Activated naive CD8-positive, alpha-beta T cell (primary cell): ENCODE results near the gene YY1.

Experiments
- H3K27ac Mint-ChIP-seq: one replicate; pipeline ENCODE4 v1.8.0; 2021; ENCODE audit warnings: mixed read lengths
- H3K27me3 Mint-ChIP-seq: one replicate; pipeline ENCODE4 v1.8.0; 2021; ENCODE audit warnings: mixed read lengths
- H3K36me3 Mint-ChIP-seq: one replicate; pipeline ENCODE4 v1.8.0; 2021; ENCODE audit warnings: mixed read lengths
- H3K4me1 Mint-ChIP-seq: one replicate; pipeline ENCODE4 v1.8.0; 2021; ENCODE audit warnings: low read depth, mixed read lengths
- H3K4me3 Mint-ChIP-seq: one replicate; pipeline ENCODE4 v1.8.0; 2021; ENCODE audit warnings: mild to moderate bottlenecking, mixed read lengths
- H3K9me3 Mint-ChIP-seq: one replicate; pipeline ENCODE4 v1.8.0; 2021; ENCODE audit warnings: low read depth, mixed read lengths

The YY1 gene

GRCh38 chr14:100252684-100253083 lies 13.7 kb downstream of the YY1 start:
- H3K4me1 Mint-ChIP-seq: peaks cover 69% of the 10 kb centered on the region
- no peaks in the 10 kb centered on the region for H3K9me3 Mint-ChIP-seq
- H3K4me3 Mint-ChIP-seq: no peak overlapping the region
- H3K36me3 Mint-ChIP-seq: no peaks in the 10 kb centered on the region
- H3K27me3 Mint-ChIP-seq: no peaks in the 10 kb centered on the region
- no peak overlapping the region for H3K27ac Mint-ChIP-seq

- H3K36me3 Mint-ChIP-seq: peaks cover 3% of the 10 kb centered on the region
Measured at GRCh38 chr14:100256339-100256895, 17.5 kb downstream of the YY1 start.

DNA sequence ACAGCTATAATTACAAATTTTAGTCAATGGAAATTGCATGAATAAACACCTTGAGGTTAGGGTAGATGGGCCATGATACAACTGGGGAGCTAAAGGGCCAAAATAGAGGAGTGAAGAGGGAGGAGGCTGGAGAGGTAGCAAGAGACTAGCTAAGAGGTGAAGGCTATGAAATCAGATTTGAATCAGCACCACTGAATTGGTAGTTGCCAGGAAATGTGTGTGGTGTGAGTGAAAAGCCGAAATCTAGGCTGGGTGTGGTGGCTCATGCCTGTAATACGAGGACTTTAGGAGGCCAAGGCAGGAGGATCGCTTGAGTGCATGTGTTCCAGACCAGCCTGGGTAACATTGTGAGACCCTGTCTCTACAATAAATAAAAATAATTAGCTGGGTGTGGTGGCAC lies 22.7 kb downstream of the YY1 start:
- no peaks in the 10 kb centered on the region for H3K9me3 Mint-ChIP-seq
- peaks cover 8% of the 10 kb centered on the region for H3K36me3 Mint-ChIP-seq
- H3K4me3 Mint-ChIP-seq: peak overlapping the region; percentile 14
- peaks cover 82% of the 10 kb centered on the region for H3K4me1 Mint-ChIP-seq
- no peaks in the 10 kb centered on the region for H3K27me3 Mint-ChIP-seq
- peak overlapping the region; percentile 42 for H3K27ac Mint-ChIP-seq

More at GRCh38 chr14:100256339-100256895, 17.5 kb downstream of the YY1 start:
- Mint-ChIP-seq H3K27ac (peak overlapping the region; percentile 6), H3K9me3 (no peaks in the 10 kb centered on the region), H3K4me1 (peaks cover 81% of the 10 kb centered on the region), H3K27me3 (no peaks in the 10 kb centered on the region), H3K4me3 (peak overlapping the region; percentile 8)

- Mint-ChIP-seq H3K9me3 (no peaks in the 10 kb centered on the region), H3K36me3 (peaks cover 8% of the 10 kb centered on the region), H3K4me1 (peaks cover 81% of the 10 kb centered on the region), H3K27ac (peak overlapping the region; percentile 58), H3K27me3 (no peaks in the 10 kb centered on the region), H3K4me3 (peak overlapping the region; percentile 30)
Measured at GRCh38 chr14:100262545-100262944, 23.6 kb downstream of the YY1 start.

DNA sequence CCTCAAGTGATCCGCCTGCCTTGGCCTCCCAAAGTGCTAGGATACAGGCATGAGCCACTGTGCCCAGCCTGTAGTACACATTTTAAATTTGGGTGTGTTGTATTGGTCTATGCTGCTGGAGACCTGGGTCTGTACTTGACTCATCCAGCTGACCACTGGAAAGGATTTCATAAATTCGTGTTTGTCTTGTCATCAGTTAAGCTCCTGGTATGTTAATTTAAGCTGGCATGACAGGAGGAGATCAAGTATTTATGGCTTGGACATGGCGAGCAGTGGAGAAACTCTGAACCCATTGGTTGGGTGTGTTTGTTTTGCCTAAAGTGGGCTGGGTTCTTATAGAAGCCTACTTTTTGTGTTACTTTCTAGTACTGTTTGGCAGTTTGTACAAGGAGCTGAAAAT lies 24.2 kb downstream of the YY1 start:
- peaks cover 80% of the 10 kb centered on the region for H3K4me1 Mint-ChIP-seq
- H3K27me3 Mint-ChIP-seq: no peaks in the 10 kb centered on the region
- no peaks in the 10 kb centered on the region for H3K9me3 Mint-ChIP-seq
- peak overlapping the region; percentile 34 for H3K4me3 Mint-ChIP-seq
- H3K27ac Mint-ChIP-seq: peak overlapping the region; percentile 10
- peaks cover 8% of the 10 kb centered on the region for H3K36me3 Mint-ChIP-seq

DNA sequence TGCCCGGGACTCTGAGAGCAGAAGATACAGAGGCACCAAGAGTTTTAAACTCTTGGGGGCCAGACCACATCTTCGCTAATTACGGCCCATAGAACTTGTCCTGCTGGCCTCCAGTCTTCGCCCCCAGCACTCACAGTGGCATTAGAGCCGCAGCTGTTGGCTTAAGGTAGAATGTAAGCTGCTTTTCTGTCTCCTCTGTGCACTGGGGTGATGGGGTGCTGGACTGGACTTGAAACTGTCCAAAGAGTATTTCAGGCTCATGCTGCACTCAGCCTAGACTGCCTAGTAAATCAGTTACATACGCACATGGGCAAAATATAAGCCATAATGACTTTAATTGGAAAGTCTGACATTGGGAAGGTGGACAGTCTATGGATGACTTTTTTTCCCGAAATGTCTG lies 29.0 kb downstream of the YY1 start:
- Mint-ChIP-seq H3K36me3 (peaks cover 5% of the 10 kb centered on the region), H3K4me1 (peaks cover 65% of the 10 kb centered on the region), H3K27ac (peak overlapping the region; percentile 34)

GRCh38 chr14:100268591-100269207 lies 29.8 kb downstream of the YY1 start:
- H3K27ac Mint-ChIP-seq: peak overlapping the region; percentile 25
- peaks cover 5% of the 10 kb centered on the region for H3K36me3 Mint-ChIP-seq
- H3K27me3 Mint-ChIP-seq: no peaks in the 10 kb centered on the region
- H3K9me3 Mint-ChIP-seq: no peaks in the 10 kb centered on the region
- H3K4me3 Mint-ChIP-seq: no peak overlapping the region
- peaks cover 62% of the 10 kb centered on the region for H3K4me1 Mint-ChIP-seq

More for the DNA sequence above, 29.0 kb downstream of the YY1 start:
- Mint-ChIP-seq H3K9me3 (no peaks in the 10 kb centered on the region), H3K27me3 (no peaks in the 10 kb centered on the region), H3K4me3 (no peak overlapping the region)

DNA sequence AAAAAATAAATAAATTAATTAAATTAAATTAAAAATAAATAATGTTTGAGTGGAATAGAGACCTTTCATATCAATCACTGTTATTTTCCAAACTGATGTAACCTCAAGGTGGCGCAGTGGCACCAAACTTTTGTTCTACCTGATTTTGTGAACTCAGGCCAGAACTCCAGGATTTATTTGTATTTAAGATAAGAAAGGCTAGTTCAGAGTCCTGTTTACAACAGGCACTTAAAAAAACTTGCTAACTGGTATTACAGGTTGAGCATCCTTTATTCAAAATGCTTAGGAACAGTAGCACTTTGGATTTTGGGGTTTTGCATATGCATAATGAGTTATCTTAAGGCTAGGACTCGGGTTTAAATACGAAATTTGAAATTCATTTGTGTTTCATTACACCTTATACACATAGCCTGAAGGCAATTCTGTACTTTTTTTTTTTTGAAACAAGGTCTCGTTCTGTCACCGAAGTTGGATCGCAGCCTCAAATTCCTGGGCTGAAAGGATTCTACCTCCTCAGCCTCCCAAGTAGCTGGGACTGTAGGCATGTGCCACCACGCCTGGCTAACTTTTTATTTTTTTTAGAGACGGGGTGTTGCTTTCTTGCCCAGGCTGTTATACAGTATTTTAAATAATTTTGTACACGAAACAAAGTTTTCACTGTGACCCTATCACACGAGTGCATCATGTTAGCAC lies 32.4 kb downstream of the YY1 start:
- no peaks in the 10 kb centered on the region for H3K27me3 Mint-ChIP-seq
- H3K9me3 Mint-ChIP-seq: no peaks in the 10 kb centered on the region
- no peaks in the 10 kb centered on the region for H3K36me3 Mint-ChIP-seq
- H3K27ac Mint-ChIP-seq: peak overlapping the region; percentile 28
- H3K4me3 Mint-ChIP-seq: no peak overlapping the region
- peaks cover 72% of the 10 kb centered on the region for H3K4me1 Mint-ChIP-seq

DNA sequence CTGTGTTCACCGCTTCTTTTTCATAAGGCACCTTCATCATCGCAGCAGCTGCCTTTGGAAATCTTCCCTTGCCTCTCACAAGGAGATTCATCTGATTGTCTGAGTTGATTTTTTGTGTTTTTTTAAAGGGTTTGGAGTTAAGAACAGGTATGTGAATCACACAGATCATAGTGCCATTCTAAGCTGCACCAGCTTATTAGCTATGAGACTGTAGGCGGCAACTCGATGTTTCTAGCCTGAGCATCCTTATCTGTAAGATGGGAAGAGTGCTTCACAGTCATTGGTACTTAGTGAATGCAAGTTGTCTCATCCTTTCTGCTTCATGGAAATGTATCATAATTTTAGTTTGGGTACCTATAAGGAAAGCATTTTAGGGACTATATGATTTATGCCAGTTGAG lies 35.3 kb downstream of the YY1 start:
- H3K4me1 Mint-ChIP-seq: peaks cover 69% of the 10 kb centered on the region
- peak overlapping the region; percentile 76 for H3K27ac Mint-ChIP-seq

GRCh38 chr14:100275214-100275613 lies 36.3 kb downstream of the YY1 start:
- Mint-ChIP-seq H3K4me3 (no peak overlapping the region), H3K36me3 (no peaks in the 10 kb centered on the region), H3K9me3 (no peaks in the 10 kb centered on the region), H3K27ac (peak overlapping the region; percentile 76), H3K27me3 (no peaks in the 10 kb centered on the region), H3K4me1 (peaks cover 72% of the 10 kb centered on the region)

More for the DNA sequence above, 35.3 kb downstream of the YY1 start:
- Mint-ChIP-seq H3K36me3 (no peaks in the 10 kb centered on the region), H3K9me3 (no peaks in the 10 kb centered on the region), H3K27me3 (no peaks in the 10 kb centered on the region), H3K4me3 (no peak overlapping the region)

DNA sequence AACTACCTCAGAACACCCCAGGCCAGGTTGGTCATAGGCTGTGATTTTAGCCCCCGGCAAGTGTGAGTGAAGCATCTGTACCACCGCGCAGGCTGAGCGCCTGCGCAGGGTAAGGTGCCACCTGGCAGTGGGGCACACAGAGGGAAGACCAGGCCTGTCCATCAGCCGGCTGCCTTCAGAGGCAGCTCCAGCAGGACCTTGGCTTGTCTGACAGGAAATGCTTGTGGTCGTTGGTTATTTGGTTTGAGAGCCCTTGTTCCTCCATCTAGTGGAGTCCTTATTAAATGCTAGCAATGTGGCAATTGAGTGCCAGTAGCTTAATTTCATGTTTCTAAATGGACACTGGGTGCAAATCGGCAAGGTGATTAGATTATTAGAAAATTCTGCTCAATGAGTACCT lies 39.8 kb downstream of the YY1 start:
- H3K36me3 Mint-ChIP-seq: no peaks in the 10 kb centered on the region
- peak overlapping the region; percentile 51 for H3K27ac Mint-ChIP-seq
- no peaks in the 10 kb centered on the region for H3K27me3 Mint-ChIP-seq
- H3K9me3 Mint-ChIP-seq: no peaks in the 10 kb centered on the region
- H3K4me3 Mint-ChIP-seq: no peak overlapping the region
- H3K4me1 Mint-ChIP-seq: peaks cover 56% of the 10 kb centered on the region

- H3K27me3 Mint-ChIP-seq: no peaks in the 10 kb centered on the region
- H3K9me3 Mint-ChIP-seq: no peaks in the 10 kb centered on the region
- no peaks in the 10 kb centered on the region for H3K36me3 Mint-ChIP-seq
- H3K4me1 Mint-ChIP-seq: peaks cover 55% of the 10 kb centered on the region
- H3K4me3 Mint-ChIP-seq: no peak overlapping the region
- H3K27ac Mint-ChIP-seq: peak overlapping the region; percentile 51
Measured at GRCh38 chr14:100279133-100279532, 40.2 kb downstream of the YY1 start.

DNA sequence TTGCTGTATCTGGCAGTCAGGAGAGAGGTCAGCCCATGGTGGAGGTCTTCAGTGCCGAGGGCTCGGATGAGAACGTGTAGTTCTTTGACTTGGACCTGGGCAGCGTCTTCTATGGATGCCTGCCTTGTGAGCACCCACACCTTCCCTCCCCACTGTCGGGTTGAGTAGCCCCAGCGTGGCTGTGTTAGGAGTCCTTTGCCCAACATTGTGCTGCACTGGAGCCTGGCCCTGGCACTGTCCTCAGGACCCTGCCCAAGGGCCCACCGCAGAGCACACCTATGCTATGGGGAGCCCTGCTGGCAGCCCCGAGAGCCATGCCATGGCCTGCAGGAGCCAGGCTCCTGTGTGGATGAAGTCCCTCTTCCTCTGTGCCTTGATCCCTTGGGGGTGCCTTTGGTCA lies 40.6 kb downstream of the YY1 start:
- Mint-ChIP-seq H3K27ac (peak overlapping the region; percentile 84), H3K9me3 (no peaks in the 10 kb centered on the region), H3K4me3 (no peak overlapping the region), H3K4me1 (peaks cover 54% of the 10 kb centered on the region), H3K27me3 (no peaks in the 10 kb centered on the region), H3K36me3 (no peaks in the 10 kb centered on the region)

GRCh38 chr14:100281286-100282082 lies 42.5 kb downstream of the YY1 start:
- H3K9me3 Mint-ChIP-seq: no peaks in the 10 kb centered on the region
- no peak overlapping the region for H3K4me3 Mint-ChIP-seq
- no peaks in the 10 kb centered on the region for H3K27me3 Mint-ChIP-seq
- H3K27ac Mint-ChIP-seq: peak overlapping the region; percentile 50
- no peaks in the 10 kb centered on the region for H3K36me3 Mint-ChIP-seq
- H3K4me1 Mint-ChIP-seq: peaks cover 40% of the 10 kb centered on the region

GRCh38 chr14:100282083-100282350 lies 43.1 kb downstream of the YY1 start:
- Mint-ChIP-seq H3K36me3 (no peaks in the 10 kb centered on the region), H3K27me3 (no peaks in the 10 kb centered on the region), H3K27ac (peak overlapping the region; percentile 50), H3K4me1 (peaks cover 37% of the 10 kb centered on the region), H3K9me3 (no peaks in the 10 kb centered on the region), H3K4me3 (no peak overlapping the region)
